NCI-H1417 (cell line): ENCODE measurements around the gene KIF3B.
"Not testable (repeated sequence)": the region's sequence is repeated elsewhere in the genome, so short reads cannot be mapped to it uniquely, and the experiment has no call there.

ENCODE experiments used
- DNase-seq, 3 experiments: peaks; one replicate each; lab custom pipeline; 2025; lab: John Stamatoyannopoulos, UW

KIF3B gene

GRCh38 chr20:32248043-32248442 lies 29.4 kb upstream of the KIF3B start:
- no peak for DNase-seq

GRCh38 chr20:32249030-32249738 lies 28.3 kb upstream of the KIF3B start:
- no peak for DNase-seq

- no peak for DNase-seq
Observed at GRCh38 chr20:32251470-32251869, 26.0 kb upstream of the KIF3B start.

GRCh38 chr20:32252189-32252588 lies 25.3 kb upstream of the KIF3B start:
- DNase-seq, result no peak

- DNase-seq, result not testable (repeated sequence)
Observed at GRCh38 chr20:32260973-32261372, 16.5 kb upstream of the KIF3B start.

GRCh38 chr20:32261644-32262043 lies 15.8 kb upstream of the KIF3B start:
- no peak for DNase-seq

- no peak for DNase-seq
Observed at GRCh38 chr20:32263398-32263954, 14.0 kb upstream of the KIF3B start.

- no peak for DNase-seq
Observed at GRCh38 chr20:32271620-32272019, 5.8 kb upstream of the KIF3B start.

- DNase-seq, result no peak
Observed at GRCh38 chr20:32274359-32274758, 3.1 kb upstream of the KIF3B start.

GRCh38 chr20:32275163-32275562 lies 2.3 kb upstream of the KIF3B start:
- not testable (repeated sequence) for DNase-seq

GRCh38 chr20:32278199-32278643 lies 770 bp downstream of the KIF3B start:
- DNase-seq, result no peak

- no peak for DNase-seq
Observed at GRCh38 chr20:32281711-32282110, 4.3 kb downstream of the KIF3B start.

GRCh38 chr20:32282461-32282860 lies 5.0 kb downstream of the KIF3B start:
- DNase-seq, result peak in 2 of 3 experiments; percentile 82 to 95

GRCh38 chr20:32285082-32285620 lies 7.7 kb downstream of the KIF3B start:
- no peak for DNase-seq

GRCh38 chr20:32285621-32286371 lies 8.3 kb downstream of the KIF3B start:
- DNase-seq, result no peak

GRCh38 chr20:32287231-32287638 lies 9.8 kb downstream of the KIF3B start:
- DNase-seq, result no peak

- DNase-seq, result no peak
Observed at GRCh38 chr20:32288225-32288849, 10.9 kb downstream of the KIF3B start.

- not testable (repeated sequence) for DNase-seq
Observed at GRCh38 chr20:32289299-32289660, 11.8 kb downstream of the KIF3B start.

GRCh38 chr20:32289661-32290431 lies 12.4 kb downstream of the KIF3B start:
- no peak for DNase-seq

GRCh38 chr20:32291166-32291565 lies 13.7 kb downstream of the KIF3B start:
- DNase-seq, result no peak

- no peak for DNase-seq
Observed at GRCh38 chr20:32292548-32292947, 15.1 kb downstream of the KIF3B start.

GRCh38 chr20:32294071-32294470 lies 16.6 kb downstream of the KIF3B start:
- DNase-seq, result no peak
